ENCODE results near the gene RNF157.

DNA sequence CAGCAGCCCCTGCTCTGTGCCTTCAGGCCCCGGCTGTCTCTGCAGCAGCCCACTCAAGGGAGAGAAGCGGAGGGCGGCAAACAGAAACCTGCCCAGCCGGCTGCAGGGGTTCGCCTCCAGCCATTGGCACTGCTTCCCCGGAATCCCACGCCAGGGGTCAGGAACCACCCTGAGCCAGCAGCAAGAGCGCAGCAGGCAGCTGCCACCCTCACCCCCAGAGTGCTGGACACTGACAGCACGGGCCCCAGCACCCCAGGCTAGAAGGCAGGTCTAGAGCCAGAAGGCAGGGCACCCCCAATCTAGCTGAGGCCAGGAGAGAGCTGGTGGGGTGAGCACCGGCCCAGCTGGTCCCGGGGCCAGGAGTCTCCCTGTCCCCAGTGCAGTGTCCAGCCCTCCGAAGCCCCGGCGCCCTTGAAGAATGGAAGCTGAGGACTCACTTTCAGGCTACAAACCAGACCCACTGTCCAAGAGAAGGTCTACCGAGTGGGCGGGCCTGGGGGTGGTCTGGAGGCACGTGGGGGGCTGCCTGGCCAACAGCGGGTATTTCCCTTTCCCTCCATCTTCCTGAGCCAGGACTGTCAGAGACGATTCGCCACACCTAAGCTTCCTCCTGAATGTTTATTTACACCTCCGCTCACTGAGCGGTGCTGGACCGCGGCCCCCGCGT is 33.3 kb upstream of the RNF157 start:
- TF ChIP-seq CTCF (conservative IDR thresholded peaks at IDR 0.05) (no peak), ZFX (IDR thresholded peaks at IDR 0.05) (no peak)
